Type B pancreatic cell (in vitro differentiated cells): ENCODE data around the gene RIBC1. TPM values are rescaled to one million over a fixed set of nuclear protein-coding genes. Genes with fewer than 3 reads are reported as not detected.
A peak's percentile ranks its signal among the peaks of the same experiment; 100 is the strongest.
"Not testable (repeated sequence)": the region's sequence is repeated elsewhere in the genome, so short reads cannot be mapped to it uniquely, and the experiment has no call there.

ENCODE experiments used
- DNase-seq: peaks from one replicate; pipeline ENCODE4 v3.0.0; 2021; ENCODE audit warnings: mixed read lengths; ENCODE audit not compliant: unreplicated experiment; ENCODE audit errors: extremely low spot score
- H3K27ac Mint-ChIP-seq: 2 replicates; pipeline ENCODE4 v1.8.0; 2021; ENCODE audit warnings: mild to moderate bottlenecking, mixed read lengths
- H3K27me3 Mint-ChIP-seq: 2 replicates; pipeline ENCODE4 v1.8.0; 2021; ENCODE audit warnings: mixed read lengths
- H3K36me3 Mint-ChIP-seq: 2 replicates; pipeline ENCODE4 v1.8.0; 2021; ENCODE audit warnings: mixed read lengths
- H3K4me1 Mint-ChIP-seq: one replicate; pipeline ENCODE4 v1.8.0; 2021; ENCODE audit warnings: mixed read lengths; ENCODE audit not compliant: unreplicated experiment
- H3K4me3 Mint-ChIP-seq: 2 replicates; pipeline ENCODE4 v1.8.0; 2021; ENCODE audit warnings: mild to moderate bottlenecking, mixed read lengths
- H3K9me3 Mint-ChIP-seq: 2 replicates; pipeline ENCODE4 v1.8.0; 2021; ENCODE audit warnings: mixed read lengths
- total RNA-seq: library from RNA; stranded (reverse); gene quantifications from 2 replicates; pipeline ENCODE4 v1.2.1, GENCODE V29; 2021; ENCODE audit warnings: low replicate concordance
- TF ChIP-seq, protein P1 (sequence below): fragments of 200-600 bp; sonication (generic); conservative IDR thresholded peaks from 2 replicates; pipeline ENCODE4 v1.5.0; 2021; ENCODE audit warnings: antibody characterized with exemption, mild to moderate bottlenecking

RIBC1 gene
- total RNA-seq, 1 donor from 2014 or later, result 2.7 TPM

DNA sequence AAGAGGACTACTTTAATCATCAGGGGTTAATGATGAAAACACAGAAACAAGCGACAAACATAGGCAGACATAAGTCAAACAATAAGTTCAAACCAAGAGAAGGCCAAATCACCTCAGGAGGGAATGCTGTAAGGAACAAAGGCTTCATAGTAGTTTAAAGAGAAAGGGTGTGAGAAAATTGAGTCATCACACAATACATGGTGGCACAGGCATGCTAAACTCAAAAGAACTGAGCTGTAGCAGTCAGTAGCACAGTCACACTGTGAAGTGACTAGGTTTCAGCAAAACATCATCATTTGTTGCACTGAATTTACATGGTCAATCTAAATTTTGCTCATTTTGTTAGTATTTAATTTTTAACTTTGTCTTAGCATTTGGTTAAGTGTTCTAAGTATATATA is 24.5 kb upstream of the RIBC1 start:
- Mint-ChIP-seq H3K36me3 (peaks cover 7% of the 10 kb centered on the region), H3K4me1 (no peaks in the 10 kb centered on the region), H3K27me3 (no peaks in the 10 kb centered on the region), H3K4me3 (no peak overlapping the region), H3K27ac (no peak overlapping the region), H3K9me3 (no peaks in the 10 kb centered on the region)
- no peak for DNase-seq
- TF ChIP-seq, protein P1, sequence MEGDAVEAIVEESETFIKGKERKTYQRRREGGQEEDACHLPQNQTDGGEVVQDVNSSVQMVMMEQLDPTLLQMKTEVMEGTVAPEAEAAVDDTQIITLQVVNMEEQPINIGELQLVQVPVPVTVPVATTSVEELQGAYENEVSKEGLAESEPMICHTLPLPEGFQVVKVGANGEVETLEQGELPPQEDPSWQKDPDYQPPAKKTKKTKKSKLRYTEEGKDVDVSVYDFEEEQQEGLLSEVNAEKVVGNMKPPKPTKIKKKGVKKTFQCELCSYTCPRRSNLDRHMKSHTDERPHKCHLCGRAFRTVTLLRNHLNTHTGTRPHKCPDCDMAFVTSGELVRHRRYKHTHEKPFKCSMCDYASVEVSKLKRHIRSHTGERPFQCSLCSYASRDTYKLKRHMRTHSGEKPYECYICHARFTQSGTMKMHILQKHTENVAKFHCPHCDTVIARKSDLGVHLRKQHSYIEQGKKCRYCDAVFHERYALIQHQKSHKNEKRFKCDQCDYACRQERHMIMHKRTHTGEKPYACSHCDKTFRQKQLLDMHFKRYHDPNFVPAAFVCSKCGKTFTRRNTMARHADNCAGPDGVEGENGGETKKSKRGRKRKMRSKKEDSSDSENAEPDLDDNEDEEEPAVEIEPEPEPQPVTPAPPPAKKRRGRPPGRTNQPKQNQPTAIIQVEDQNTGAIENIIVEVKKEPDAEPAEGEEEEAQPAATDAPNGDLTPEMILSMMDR, result no peak

DNA sequence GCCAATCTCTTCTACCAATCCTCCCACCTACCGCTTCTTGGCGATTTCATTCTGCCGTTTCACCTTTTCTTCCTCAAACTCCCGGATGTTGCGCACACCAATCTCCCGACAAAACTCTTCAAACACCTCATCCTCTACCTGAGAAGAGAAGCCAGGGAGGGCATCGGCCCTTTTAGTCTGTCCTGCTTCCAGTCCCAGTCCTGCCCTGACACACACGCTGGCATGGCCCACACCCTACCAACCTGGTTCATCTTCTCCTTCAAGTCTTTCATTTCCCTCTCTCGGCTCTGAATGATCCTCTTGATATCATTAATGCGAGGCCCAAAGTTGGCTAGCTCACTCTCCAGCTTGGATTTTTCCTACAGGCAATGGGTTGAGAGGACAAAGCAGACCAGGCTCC is 19.1 kb upstream of the RIBC1 start:
- TF ChIP-seq, protein P1, result no peak
- H3K4me1 Mint-ChIP-seq, result no peaks in the 10 kb centered on the region
- H3K27me3 Mint-ChIP-seq, result no peaks in the 10 kb centered on the region
- no peak overlapping the region for H3K27ac Mint-ChIP-seq
- H3K4me3 Mint-ChIP-seq, result no peak overlapping the region
- H3K9me3 Mint-ChIP-seq, result no peaks in the 10 kb centered on the region
- H3K36me3 Mint-ChIP-seq, result peaks cover 9% of the 10 kb centered on the region
- DNase-seq, result no peak

DNA sequence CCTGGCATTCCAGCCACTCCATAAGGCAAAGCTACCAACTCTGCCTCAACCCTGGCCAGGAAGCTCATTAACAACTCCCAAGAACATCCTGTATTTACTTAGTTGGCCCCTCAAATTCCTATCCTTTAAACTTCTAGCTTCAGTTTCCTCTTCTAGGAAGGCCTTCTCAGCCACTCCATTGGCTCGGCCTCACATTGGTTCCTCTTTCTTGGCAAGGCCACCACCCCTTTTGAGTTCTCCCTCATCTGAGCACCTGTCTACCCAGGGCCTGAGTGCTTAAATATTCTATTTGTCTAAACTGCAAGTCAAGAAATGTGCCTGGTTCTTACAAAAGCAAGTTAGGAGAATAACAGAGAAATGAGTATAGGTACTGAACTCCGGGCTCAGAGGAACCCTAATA is 10.2 kb upstream of the RIBC1 start:
- H3K9me3 Mint-ChIP-seq, result no peaks in the 10 kb centered on the region
- H3K36me3 Mint-ChIP-seq, result peaks cover under 1% of the 10 kb centered on the region
- H3K4me3 Mint-ChIP-seq, result no peak overlapping the region
- TF ChIP-seq, protein P1, result no peak
- no peak overlapping the region for H3K27ac Mint-ChIP-seq
- no peaks in the 10 kb centered on the region for H3K4me1 Mint-ChIP-seq
- DNase-seq, result no peak
- no peaks in the 10 kb centered on the region for H3K27me3 Mint-ChIP-seq

DNA sequence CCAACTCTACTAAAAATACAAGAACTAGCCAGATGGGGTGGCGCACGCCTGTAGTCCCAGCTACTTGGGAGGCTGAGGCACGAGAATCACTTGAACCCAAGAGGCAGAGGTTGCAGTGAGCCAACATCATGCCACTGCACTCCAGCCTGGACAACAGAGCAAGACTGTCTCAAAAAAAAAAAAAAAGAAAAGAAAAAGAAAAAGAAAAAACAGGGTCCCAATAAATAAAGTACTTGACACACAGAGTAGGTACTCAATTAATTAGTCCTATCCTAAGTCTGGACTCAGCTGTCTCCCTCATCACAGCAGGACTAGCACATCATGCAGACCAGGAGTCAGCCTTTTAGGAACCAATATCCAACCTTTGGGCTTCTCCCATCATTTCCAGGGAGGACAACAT is 2.3 kb upstream of the RIBC1 start:
- DNase-seq, H3K4me1 Mint-ChIP-seq, H3K36me3 Mint-ChIP-seq, H3K27ac Mint-ChIP-seq, H3K27me3 Mint-ChIP-seq, H3K9me3 Mint-ChIP-seq: not testable (repeated sequence)
- peak overlapping the region; percentile 99 for H3K4me3 Mint-ChIP-seq

DNA sequence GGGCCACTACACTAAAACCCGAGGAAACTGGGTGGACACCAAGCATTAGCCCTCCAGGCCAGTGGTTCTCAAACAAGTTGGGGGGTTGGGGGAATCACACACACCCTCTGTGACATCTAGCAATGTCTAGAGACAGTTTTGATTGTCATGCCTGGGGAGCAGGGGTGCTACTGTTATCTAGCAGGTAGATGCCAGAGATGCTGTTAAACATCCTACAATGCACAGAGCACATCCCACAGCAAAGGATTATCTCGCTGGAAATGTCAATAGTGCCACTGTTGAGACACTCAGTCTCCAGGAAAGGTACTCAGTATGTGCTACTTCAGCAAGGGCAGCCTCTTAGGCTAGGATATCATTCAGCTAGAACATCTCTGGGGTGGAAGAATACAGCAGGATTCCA is 1.5 kb upstream of the RIBC1 start:
- peak overlapping the region; percentile 96 for H3K27ac Mint-ChIP-seq
- DNase-seq, result no peak
- peaks cover 8% of the 10 kb centered on the region for H3K36me3 Mint-ChIP-seq
- TF ChIP-seq, protein P1, result no peak
- H3K4me3 Mint-ChIP-seq, result peak overlapping the region; percentile 99
- no peaks in the 10 kb centered on the region for H3K27me3 Mint-ChIP-seq
- H3K4me1 Mint-ChIP-seq, result peaks cover 9% of the 10 kb centered on the region
- H3K9me3 Mint-ChIP-seq, result no peaks in the 10 kb centered on the region

DNA sequence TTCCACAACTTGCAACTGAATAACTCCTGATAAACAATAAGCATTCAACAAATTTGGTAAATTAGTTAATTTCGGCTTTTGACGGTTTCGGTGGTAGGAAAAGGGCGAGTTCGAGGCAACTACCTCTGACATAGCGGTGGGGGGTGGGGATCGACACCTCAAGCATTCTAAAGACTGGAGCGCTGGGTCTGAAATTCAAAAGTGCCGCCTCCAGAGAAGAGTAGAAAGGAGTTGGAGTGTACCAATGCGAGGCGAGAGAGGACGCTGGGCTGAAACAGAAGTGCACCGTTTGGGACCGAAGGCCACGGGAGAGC is 944 bp upstream of the RIBC1 start:
- Mint-ChIP-seq H3K4me3 (peak overlapping the region; percentile 99), H3K36me3 (peaks cover 8% of the 10 kb centered on the region), H3K9me3 (no peaks in the 10 kb centered on the region), H3K4me1 (peaks cover 9% of the 10 kb centered on the region), H3K27me3 (no peaks in the 10 kb centered on the region), H3K27ac (peak overlapping the region; percentile 96)
- TF ChIP-seq, protein P1, result no peak
- no peak for DNase-seq
